Measurements from ENCODE around the gene ACP5.

DNA sequence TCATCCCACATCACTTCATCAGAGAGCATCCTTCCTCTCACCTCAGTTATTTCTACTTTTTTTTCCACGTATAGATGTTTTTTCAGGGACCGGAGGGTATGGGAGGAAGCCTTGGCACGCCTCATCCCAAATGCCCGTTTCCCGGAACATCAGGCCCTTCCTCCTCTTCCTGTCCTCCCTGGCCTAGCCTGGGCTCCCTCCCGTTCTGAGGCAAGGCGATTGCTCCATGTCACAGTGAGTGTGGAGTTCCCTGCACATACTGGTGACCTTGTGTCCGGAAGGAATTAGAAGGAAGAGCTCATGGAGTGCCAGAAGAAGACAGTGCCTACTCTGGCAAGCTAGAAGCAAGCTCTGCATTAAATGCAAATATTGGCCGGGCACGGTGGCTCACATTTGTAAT, 18.7 kb upstream of the ACP5 start:
- TF ChIP-seq, protein P1, sequence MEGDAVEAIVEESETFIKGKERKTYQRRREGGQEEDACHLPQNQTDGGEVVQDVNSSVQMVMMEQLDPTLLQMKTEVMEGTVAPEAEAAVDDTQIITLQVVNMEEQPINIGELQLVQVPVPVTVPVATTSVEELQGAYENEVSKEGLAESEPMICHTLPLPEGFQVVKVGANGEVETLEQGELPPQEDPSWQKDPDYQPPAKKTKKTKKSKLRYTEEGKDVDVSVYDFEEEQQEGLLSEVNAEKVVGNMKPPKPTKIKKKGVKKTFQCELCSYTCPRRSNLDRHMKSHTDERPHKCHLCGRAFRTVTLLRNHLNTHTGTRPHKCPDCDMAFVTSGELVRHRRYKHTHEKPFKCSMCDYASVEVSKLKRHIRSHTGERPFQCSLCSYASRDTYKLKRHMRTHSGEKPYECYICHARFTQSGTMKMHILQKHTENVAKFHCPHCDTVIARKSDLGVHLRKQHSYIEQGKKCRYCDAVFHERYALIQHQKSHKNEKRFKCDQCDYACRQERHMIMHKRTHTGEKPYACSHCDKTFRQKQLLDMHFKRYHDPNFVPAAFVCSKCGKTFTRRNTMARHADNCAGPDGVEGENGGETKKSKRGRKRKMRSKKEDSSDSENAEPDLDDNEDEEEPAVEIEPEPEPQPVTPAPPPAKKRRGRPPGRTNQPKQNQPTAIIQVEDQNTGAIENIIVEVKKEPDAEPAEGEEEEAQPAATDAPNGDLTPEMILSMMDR (IDR thresholded peaks at IDR 0.05): no peak
- no peak for TF ChIP-seq POLR2AphosphoS5 (IDR thresholded peaks at IDR 0.05; ENCODE audit: low read depth, low read length)

Measured in Panc1 (cell line).